NT2/D1 (cell line): Measurements from ENCODE around the gene SCAI.

ENCODE experiments used
- YY1 ChIP-seq: IDR thresholded peaks from 2 replicates; pipeline ENCODE4 v1.6.1; 2011; ENCODE audit not compliant: insufficient read length, insufficient read depth
- ZNF274 ChIP-seq: IDR thresholded peaks from 2 replicates; pipeline ENCODE4 v1.6.1; 2011; ENCODE audit warnings: mild to moderate bottlenecking, low read depth, low read length

- TF ChIP-seq ZNF274: no peak
- TF ChIP-seq YY1: no peak
Observed at GRCh38 chr9:124894035-124894740, 249.1 kb downstream of the SCAI start.
